GM13977 (cell line): ENCODE results near the gene ACTR3.

Experiments used
- DNase-seq: peaks from one replicate; pipeline ENCODE4 v3.0.0; 2012; ENCODE audit warnings: low spot score
- in situ Hi-C: fragments of 300-500 bp; cut with MboI; formaldehyde crosslinking; loops from one replicate; pipeline ENCODE4 v1.12.0; 2022; ENCODE audit warnings: low sequenced_read_pairs, low pct_unique_long_range_greater_than_20kb, mixed read lengths, inconsistent platforms; ENCODE audit not compliant: unreplicated experiment
- TF ChIP-seq, protein P1 (sequence below): IDR thresholded peaks from 2 replicates; pipeline ENCODE4 v1.5.1; 2012; ENCODE audit warnings: mild to moderate bottlenecking, control low read depth; ENCODE audit not compliant: insufficient read depth; ENCODE audit errors: extremely low read depth, missing control alignments

ACTR3 gene

DNA sequence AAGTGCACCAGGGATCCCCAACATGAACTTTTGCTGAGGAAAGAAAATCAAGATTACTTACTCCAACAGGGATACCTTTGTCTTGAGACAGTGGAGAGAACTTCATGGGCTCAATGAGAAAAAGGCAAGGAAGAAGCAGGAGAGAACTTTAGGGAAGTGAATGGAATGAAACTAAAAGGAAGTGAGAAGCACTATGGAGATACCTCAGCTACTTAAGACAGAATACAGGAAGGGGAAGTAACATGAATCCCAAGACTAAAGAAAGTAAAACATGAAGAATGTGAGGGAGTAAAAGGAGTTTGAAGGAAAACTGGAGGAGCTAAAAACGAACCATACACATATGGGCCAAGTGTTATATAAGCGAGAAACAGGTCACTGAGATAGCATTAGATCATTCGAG is 32.4 kb upstream of the ACTR3 start:
- in situ Hi-C loops = no loop called here
- no peak for DNase-seq
- TF ChIP-seq, protein P1, sequence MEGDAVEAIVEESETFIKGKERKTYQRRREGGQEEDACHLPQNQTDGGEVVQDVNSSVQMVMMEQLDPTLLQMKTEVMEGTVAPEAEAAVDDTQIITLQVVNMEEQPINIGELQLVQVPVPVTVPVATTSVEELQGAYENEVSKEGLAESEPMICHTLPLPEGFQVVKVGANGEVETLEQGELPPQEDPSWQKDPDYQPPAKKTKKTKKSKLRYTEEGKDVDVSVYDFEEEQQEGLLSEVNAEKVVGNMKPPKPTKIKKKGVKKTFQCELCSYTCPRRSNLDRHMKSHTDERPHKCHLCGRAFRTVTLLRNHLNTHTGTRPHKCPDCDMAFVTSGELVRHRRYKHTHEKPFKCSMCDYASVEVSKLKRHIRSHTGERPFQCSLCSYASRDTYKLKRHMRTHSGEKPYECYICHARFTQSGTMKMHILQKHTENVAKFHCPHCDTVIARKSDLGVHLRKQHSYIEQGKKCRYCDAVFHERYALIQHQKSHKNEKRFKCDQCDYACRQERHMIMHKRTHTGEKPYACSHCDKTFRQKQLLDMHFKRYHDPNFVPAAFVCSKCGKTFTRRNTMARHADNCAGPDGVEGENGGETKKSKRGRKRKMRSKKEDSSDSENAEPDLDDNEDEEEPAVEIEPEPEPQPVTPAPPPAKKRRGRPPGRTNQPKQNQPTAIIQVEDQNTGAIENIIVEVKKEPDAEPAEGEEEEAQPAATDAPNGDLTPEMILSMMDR = no peak

GRCh38 chr2:113858764-113859163 is 31.1 kb upstream of the ACTR3 start:
- no peak for DNase-seq
- TF ChIP-seq, protein P1 = no peak
- in situ Hi-C loops = no loop called here

DNA sequence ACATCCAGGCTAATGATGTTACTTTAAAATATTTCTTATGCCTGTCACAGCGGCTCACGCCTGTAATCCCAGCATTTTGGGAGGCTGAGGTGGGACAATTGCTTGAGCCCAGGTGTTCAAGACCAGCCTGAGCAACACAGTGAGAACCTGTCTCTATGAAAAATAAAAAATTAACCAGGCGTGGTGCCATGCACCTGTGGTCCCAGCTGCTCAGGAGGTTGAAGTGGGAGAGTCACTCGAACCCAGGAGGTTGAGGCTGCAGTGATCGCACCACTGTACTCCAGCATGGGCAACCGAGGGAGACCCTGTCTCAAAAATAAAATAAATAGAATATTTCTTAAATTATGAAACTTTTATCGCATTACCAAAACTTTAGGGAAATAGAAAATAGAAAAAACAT is 28.1 kb upstream of the ACTR3 start:
- in situ Hi-C loops = no loop called here
- TF ChIP-seq, protein P1 = no peak
- DNase-seq = no peak

- DNase-seq = no peak
- TF ChIP-seq, protein P1 = no peak
- in situ Hi-C loops = no loop called here
These were observed 26.7 kb upstream of the ACTR3 start for GRCh38 chr2:113863144-113863543.

GRCh38 chr2:113867571-113867970 is 22.3 kb upstream of the ACTR3 start:
- in situ Hi-C loops = no loop called here
- TF ChIP-seq, protein P1 = no peak

DNA sequence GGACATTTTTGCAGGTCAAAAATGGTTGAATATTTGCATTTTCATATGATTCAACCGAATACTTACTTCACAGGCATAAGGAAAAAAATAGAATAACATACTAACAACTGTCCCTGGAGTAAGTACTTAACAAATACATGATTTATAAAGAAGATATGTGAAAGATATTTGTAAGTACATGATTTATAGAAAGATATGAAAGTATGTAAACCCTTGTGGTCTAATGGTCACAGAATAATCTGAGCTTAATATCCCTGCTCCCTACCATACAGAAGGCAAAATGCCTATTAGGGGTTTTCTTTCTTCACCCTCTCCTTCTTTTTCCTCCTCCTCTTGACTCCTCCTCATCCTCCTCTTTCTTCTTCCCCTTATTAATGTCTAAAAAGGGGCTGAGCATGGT is 20.6 kb upstream of the ACTR3 start:
- in situ Hi-C loops = no loop called here
- TF ChIP-seq, protein P1 = no peak
- DNase-seq = no peak

More at GRCh38 chr2:113867571-113867970, 22.3 kb upstream of the ACTR3 start:
- no peak for DNase-seq

GRCh38 chr2:113872201-113872600 is 17.7 kb upstream of the ACTR3 start:
- no peak for DNase-seq
- TF ChIP-seq, protein P1 = no peak
- in situ Hi-C loops = no loop called here
